Hepatic stellate cell (primary cell): ENCODE results near the gene LRRD1.
A peak's percentile ranks its signal among the peaks of the same experiment; 100 is the strongest.

Experiments used
- DNase-seq: peaks from one replicate; pipeline ENCODE4 v3.0.0; 2011; ENCODE audit warnings: low spot score

The LRRD1 gene

GRCh38 chr7:92141161-92141560, 37.8 kb downstream of the LRRD1 start:
- no peak for DNase-seq

- DNase-seq: no peak
Observed at GRCh38 chr7:92137557-92137956, 41.4 kb downstream of the LRRD1 start.

- DNase-seq: peak; percentile 26
Observed at GRCh38 chr7:92135052-92135889, 43.7 kb downstream of the LRRD1 start.

- peak; percentile 91 for DNase-seq
Observed at GRCh38 chr7:92134271-92135051, 44.5 kb downstream of the LRRD1 start, which contains the start of gene CYP51A1. Gene CYP51A1, minus strand, starts transcription at chr7:92134477. Its CDS starts 113 bp downstream, at chr7:92134364.

GRCh38 chr7:92133737-92134270, 45.1 kb downstream of the LRRD1 start:
- DNase-seq: peak; percentile 53

- DNase-seq: no peak
Observed at GRCh38 chr7:92133133-92133736, 45.7 kb downstream of the LRRD1 start.

- DNase-seq: no peak
Observed at GRCh38 chr7:92131764-92132330, 47.1 kb downstream of the LRRD1 start.

- no peak for DNase-seq
Observed at GRCh38 chr7:92131093-92131492, 47.8 kb downstream of the LRRD1 start.

GRCh38 chr7:92121681-92122080, 57.3 kb downstream of the LRRD1 start:
- no peak for DNase-seq

GRCh38 chr7:92119213-92119759, 59.7 kb downstream of the LRRD1 start:
- DNase-seq: no peak

- DNase-seq: no peak
Observed at GRCh38 chr7:92116949-92117348, 62.0 kb downstream of the LRRD1 start.

GRCh38 chr7:92115821-92116220, 63.1 kb downstream of the LRRD1 start:
- DNase-seq: no peak

- no peak for DNase-seq
Observed at GRCh38 chr7:92110857-92111256, 68.1 kb downstream of the LRRD1 start.

GRCh38 chr7:92108821-92109220, 70.1 kb downstream of the LRRD1 start:
- no peak for DNase-seq

- peak; percentile 5 for DNase-seq
Observed at GRCh38 chr7:92102862-92103261, 76.1 kb downstream of the LRRD1 start.

- DNase-seq: no peak
Observed at GRCh38 chr7:92100534-92100933, 78.4 kb downstream of the LRRD1 start.

GRCh38 chr7:92095380-92095779, 83.6 kb downstream of the LRRD1 start:
- no peak for DNase-seq
